Gastrocnemius medialis (tissue), 4 donors: ENCODE results near the gene ESRRB. TPM values are rescaled to one million over a fixed set of nuclear protein-coding genes. Genes with fewer than 3 reads are reported as not detected.

Source experiments
- ATAC-seq, 2 donors: fragments of 150-250 bp; one replicate each; pipeline ENCODE4 v1.9.1; 2016
- DNase-seq, 2 donors: peaks; one replicate each; pipeline ENCODE4 v3.0.0-alpha.2; 2019
- H3K27ac ChIP-seq, 4 donors: fragments of 200-600 bp; sonication (generic); 1 replicate in 1 of 4; 2 replicates in 3 of 4; pipeline ENCODE4 v1.5.1; 2016 to 2018; ENCODE audit warnings: mild to moderate bottlenecking in 2 of 4, moderate library complexity in 1 of 4
- H3K27me3 ChIP-seq, 3 donors: fragments of 200-600 bp; sonication (generic) in 2 of 3; 1 replicate in 1 of 3; 2 replicates in 2 of 3; pipeline versions ENCODE4 v1.5.1 to v1.6.0; 2016 to 2019; ENCODE audit warnings: mild to moderate bottlenecking in 1 of 3, moderate library complexity in 1 of 3
- H3K36me3 ChIP-seq, 2 donors: fragments of 200-600 bp; sonication (generic) in 1 of 2; one replicate each; pipeline ENCODE4 v1.5.1; 2017 to 2018
- H3K4me1 ChIP-seq, 2 donors: fragments of 200-600 bp; sonication (generic) in 1 of 2; one replicate each; pipeline ENCODE4 v1.5.1; 2016 to 2017; ENCODE audit warnings: mild to moderate bottlenecking in 2 of 2
- H3K4me3 ChIP-seq, 4 donors: fragments of 200-600 bp; sonication (generic) in 3 of 4; 1 replicate in 1 of 4; 2 replicates in 3 of 4; pipeline ENCODE4 v1.5.1; 2016 to 2019; ENCODE audit warnings: mild to moderate bottlenecking in 2 of 4
- H3K9me3 ChIP-seq, 3 donors: fragments of 200-600 bp; sonication (generic) in 2 of 3; 1 replicate in 1 of 3; 2 replicates in 2 of 3; pipeline ENCODE4 v1.5.1; 2016 to 2019
- POLR2A ChIP-seq, 2 donors: fragments of 450-650 bp; IDR thresholded peaks; one replicate each; pipeline ENCODE4 v1.6.1; 2017; ENCODE audit warnings: antibody characterized with exemption in 2 of 2, mild to moderate bottlenecking in 2 of 2, moderate library complexity in 2 of 2
- in situ Hi-C, 4 donors: fragments of 200-750 bp; cut with MboI; loops; one replicate each; pipeline versions ENCODE4 v1.15.0 to v1.8.0; 2017; ENCODE audit warnings: low sequenced_read_pairs in 4 of 4
- intact Hi-C: fragments of 100-400 bp; cut with DNase I; formaldehyde crosslinking; loops from one replicate; pipeline ENCODE4 v1.15.1; 2023; ENCODE audit warnings: low total_unique reads
- total RNA-seq, 4 donors: library from RNA; depleted of rRNA; stranded (reverse); fragments of >200 nt; gene quantifications; one replicate each; pipeline versions ENCODE4 v1.1.0 to v1.2.3, GENCODE V29; 2016
- TF ChIP-seq, protein P1 (sequence below), 5 experiments: fragments of 450-650 bp in 3 of 5; fragments of 200-600 bp in 2 of 5; sonication (generic) in 2 of 5; IDR thresholded peaks in 4 of 5; conservative IDR thresholded peaks in 1 of 5; 1 replicate in 4 of 5; 2 replicates in 1 of 5; pipeline ENCODE4 v1.5.1; 2016 to 2019; ENCODE audit warnings: antibody characterized with exemption in 5 of 5, mild to moderate bottlenecking in 3 of 5, moderate library complexity in 3 of 5

ESRRB gene
- total RNA-seq, 4 donors from 2014 or later: 1.1 to 9.4 (median 5.3) TPM

DNA sequence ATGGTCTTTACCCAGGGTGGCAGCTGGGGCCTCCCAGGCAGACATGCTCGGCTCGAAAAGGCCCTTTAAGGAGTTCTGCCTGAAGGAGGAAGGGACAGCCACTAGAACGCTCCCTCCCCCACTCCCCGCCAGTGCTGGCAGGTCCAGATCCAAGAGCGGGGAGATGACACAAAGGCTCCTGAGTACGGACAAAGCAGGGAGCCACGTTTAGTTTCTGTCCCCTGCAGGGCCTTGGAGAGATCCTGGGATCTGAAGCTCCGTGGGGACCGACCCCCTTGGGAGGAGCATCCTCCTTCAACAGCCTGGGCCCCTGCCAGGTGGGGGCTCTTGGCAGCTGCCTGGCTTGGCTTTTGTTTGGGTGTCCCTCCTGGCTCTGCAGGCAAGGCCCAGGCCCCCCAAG lies 89.7 kb downstream of the ESRRB start:
- ATAC-seq: no peak

DNA sequence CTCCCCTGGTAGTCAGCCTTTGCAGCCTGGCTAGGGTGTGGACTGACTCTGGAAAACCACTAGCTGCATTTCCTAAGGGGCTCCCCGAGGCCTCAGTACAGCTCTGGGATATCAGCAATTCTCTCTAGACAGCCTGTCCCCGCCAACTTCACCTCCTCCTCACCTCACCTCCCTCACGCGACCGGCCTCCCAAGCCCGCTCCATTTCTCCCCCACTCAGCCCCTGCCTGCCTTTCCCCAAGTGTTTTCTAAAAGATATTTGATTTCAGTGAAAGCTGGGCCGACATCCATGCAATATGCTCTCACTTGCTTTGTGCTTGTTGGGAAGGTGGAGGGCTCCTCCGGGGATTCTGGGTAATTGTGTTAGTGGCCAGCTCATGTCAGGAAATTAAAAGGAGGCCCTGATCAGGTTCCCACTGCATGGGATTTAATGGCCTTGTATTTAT lies 91.8 kb downstream of the ESRRB start:
- no peak for ATAC-seq
- H3K9me3 ChIP-seq: no peaks in the 10 kb centered on the region
- no peaks in the 10 kb centered on the region for H3K36me3 ChIP-seq
- no peak overlapping the region for H3K4me3 ChIP-seq
- peaks cover 38 to 40% of the 10 kb centered on the region in 2 donors for H3K4me1 ChIP-seq
- intact Hi-C loops: no loop called here
- peak overlapping the region; percentile 17 to 59 (median 34) for H3K27ac ChIP-seq
- H3K27me3 ChIP-seq: no peaks in the 10 kb centered on the region
- DNase-seq: no peak
- in situ Hi-C loops: no loop called here
- TF ChIP-seq, protein P1, sequence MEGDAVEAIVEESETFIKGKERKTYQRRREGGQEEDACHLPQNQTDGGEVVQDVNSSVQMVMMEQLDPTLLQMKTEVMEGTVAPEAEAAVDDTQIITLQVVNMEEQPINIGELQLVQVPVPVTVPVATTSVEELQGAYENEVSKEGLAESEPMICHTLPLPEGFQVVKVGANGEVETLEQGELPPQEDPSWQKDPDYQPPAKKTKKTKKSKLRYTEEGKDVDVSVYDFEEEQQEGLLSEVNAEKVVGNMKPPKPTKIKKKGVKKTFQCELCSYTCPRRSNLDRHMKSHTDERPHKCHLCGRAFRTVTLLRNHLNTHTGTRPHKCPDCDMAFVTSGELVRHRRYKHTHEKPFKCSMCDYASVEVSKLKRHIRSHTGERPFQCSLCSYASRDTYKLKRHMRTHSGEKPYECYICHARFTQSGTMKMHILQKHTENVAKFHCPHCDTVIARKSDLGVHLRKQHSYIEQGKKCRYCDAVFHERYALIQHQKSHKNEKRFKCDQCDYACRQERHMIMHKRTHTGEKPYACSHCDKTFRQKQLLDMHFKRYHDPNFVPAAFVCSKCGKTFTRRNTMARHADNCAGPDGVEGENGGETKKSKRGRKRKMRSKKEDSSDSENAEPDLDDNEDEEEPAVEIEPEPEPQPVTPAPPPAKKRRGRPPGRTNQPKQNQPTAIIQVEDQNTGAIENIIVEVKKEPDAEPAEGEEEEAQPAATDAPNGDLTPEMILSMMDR (IDR thresholded peaks at IDR 0.05 in 4 of 5, conservative IDR thresholded peaks at IDR 0.05 in 1 of 5): no peak
- TF ChIP-seq POLR2A (IDR thresholded peaks at IDR 0.05): no peak

More for the DNA sequence above, 89.7 kb downstream of the ESRRB start:
- H3K4me1 ChIP-seq: peaks cover 17 to 20% of the 10 kb centered on the region in 2 donors
- no peak overlapping the region for H3K27ac ChIP-seq
- no peaks in the 10 kb centered on the region for H3K27me3 ChIP-seq
- no peak overlapping the region for H3K4me3 ChIP-seq
- TF ChIP-seq POLR2A (IDR thresholded peaks at IDR 0.05): no peak
- TF ChIP-seq, protein P1 (IDR thresholded peaks at IDR 0.05 in 4 of 5, conservative IDR thresholded peaks at IDR 0.05 in 1 of 5): no peak
- DNase-seq: no peak
- H3K9me3 ChIP-seq: no peaks in the 10 kb centered on the region
- intact Hi-C loops: no loop called here
- no peaks in the 10 kb centered on the region for H3K36me3 ChIP-seq
- in situ Hi-C loops: no loop called here

DNA sequence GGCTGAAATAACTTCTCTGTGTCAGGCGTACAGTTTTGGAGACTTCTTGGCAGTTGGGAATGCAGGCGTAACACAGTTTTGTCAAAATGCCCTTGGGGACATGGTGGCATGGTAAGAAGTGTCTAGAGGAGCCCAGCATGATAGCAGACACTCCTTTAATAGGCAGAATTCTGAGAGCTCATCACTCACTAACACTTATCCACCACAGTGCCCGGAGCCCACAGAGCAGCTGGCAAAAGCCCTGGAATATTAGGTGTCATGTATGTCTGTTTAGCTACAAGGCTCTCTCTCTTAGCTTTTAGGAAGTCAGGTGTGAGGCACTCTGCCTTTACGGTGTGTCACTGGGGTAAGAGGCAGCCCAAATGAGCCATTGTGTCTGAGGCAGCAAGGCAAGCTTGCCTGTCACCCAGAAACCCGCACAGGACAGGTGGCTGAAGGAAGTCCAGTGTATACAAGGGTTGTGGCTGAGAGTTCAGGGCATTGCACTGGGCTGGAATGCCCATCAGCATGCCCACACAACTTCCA lies 96.3 kb downstream of the ESRRB start:
- H3K4me1 ChIP-seq: peaks cover 49 to 54% of the 10 kb centered on the region in 2 donors
- intact Hi-C loops (loop anchor here (2.0 to 10.0 kb wide), 2 partner anchors 317 to 343 kb away; partner anchors contain the start of gene ANGEL1), in situ Hi-C loops (no loop called here)
- no peaks in the 10 kb centered on the region for H3K36me3 ChIP-seq
- TF ChIP-seq, protein P1 (IDR thresholded peaks at IDR 0.05 in 4 of 5, conservative IDR thresholded peaks at IDR 0.05 in 1 of 5): no peak
- TF ChIP-seq POLR2A (IDR thresholded peaks at IDR 0.05): no peak
- ATAC-seq (peak; percentile 31), DNase-seq (no peak)
- no peaks in the 10 kb centered on the region for H3K27me3 ChIP-seq
- H3K27ac ChIP-seq: peak overlapping the region; percentile 64 to 80 (median 77)
- no peaks in the 10 kb centered on the region for H3K9me3 ChIP-seq
- H3K4me3 ChIP-seq: no peak overlapping the region

DNA sequence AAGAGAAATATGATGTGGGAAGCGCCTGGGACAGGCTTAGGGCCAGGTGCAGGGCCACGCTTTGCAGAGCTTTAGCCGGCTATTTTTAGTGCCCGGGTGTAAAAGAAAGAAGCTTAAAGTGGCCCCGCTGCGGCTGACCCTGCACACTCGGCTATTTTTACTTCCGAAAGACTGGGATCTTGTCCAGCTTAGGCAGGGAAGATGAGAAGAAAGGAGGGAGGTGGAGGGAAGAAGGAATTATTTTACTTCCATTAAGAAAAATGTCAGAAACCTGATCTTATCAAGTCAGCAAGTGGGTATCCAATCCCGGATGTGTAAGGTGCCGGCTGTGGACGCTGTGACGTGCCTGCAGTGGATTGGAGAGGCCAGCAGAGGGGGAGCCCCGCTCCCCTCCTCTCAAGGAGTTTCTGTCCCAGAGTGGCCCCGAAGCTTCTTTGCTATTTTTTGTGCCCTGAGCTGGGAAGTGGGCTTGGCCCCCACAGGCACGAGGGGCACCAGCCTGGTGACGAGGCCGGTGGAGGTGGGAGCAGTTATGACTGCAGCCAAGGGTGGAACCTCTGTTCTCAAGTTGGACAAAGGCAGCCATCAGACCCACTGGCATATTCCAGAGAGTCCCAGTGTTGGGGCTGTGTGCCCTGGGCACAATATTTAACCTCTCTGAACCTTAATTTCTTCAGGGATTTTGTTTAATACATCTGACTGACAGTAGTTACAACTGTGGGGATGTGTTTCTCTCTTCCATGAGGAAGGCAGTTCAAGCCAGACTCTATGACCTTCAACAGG lies 97.7 kb downstream of the ESRRB start:
- intact Hi-C loops (loop anchor here (2.0 to 10.0 kb wide), 2 partner anchors 319 to 341 kb away; partner anchors contain the start of gene ANGEL1), in situ Hi-C loops (no loop called here)
- Histone ChIP-seq H3K36me3 (no peaks in the 10 kb centered on the region), H3K4me1 (peaks cover 36 to 43% of the 10 kb centered on the region in 2 donors), H3K9me3 (no peaks in the 10 kb centered on the region), H3K27me3 (no peaks in the 10 kb centered on the region), H3K4me3 (peak overlapping the region; percentile 30 to 45 (median 38)), H3K27ac (peak overlapping the region; percentile 64 to 80 (median 77))
- ATAC-seq (peak; percentile 93 to 94), DNase-seq (peak; percentile 51 to 84)
- no peak for TF ChIP-seq POLR2A (IDR thresholded peaks at IDR 0.05)
- TF ChIP-seq, protein P1 (IDR thresholded peaks at IDR 0.05 in 4 of 5, conservative IDR thresholded peaks at IDR 0.05 in 1 of 5): peak in 1 of 5 experiments; percentile 11
